Activated naive CD4-positive, alpha-beta T cell treated with anti-CD3 and anti-CD28 coated beads, Interleukin-2, amount 50 U/mL, for 24 hours (primary cell): ENCODE data around the gene UBAP1L.
"Not testable (repeated sequence)": the region's sequence is repeated elsewhere in the genome, so short reads cannot be mapped to it uniquely, and the experiment has no call there.

Source experiments
- H3K27ac Mint-ChIP-seq: one replicate; pipeline ENCODE4 v1.8.0; 2021; ENCODE audit warnings: mild to moderate bottlenecking, mixed read lengths
- H3K27me3 Mint-ChIP-seq: one replicate; pipeline ENCODE4 v1.8.0; 2021; ENCODE audit warnings: mixed read lengths
- H3K36me3 Mint-ChIP-seq: one replicate; pipeline ENCODE4 v1.8.0; 2021; ENCODE audit warnings: mixed read lengths
- H3K4me1 Mint-ChIP-seq: one replicate; pipeline ENCODE4 v1.8.0; 2021; ENCODE audit warnings: mixed read lengths
- H3K4me3 Mint-ChIP-seq: one replicate; pipeline ENCODE4 v1.8.0; 2021; ENCODE audit warnings: mild to moderate bottlenecking, mixed read lengths
- H3K9me3 Mint-ChIP-seq: one replicate; pipeline ENCODE4 v1.8.0; 2021; ENCODE audit warnings: mixed read lengths

The UBAP1L gene

DNA sequence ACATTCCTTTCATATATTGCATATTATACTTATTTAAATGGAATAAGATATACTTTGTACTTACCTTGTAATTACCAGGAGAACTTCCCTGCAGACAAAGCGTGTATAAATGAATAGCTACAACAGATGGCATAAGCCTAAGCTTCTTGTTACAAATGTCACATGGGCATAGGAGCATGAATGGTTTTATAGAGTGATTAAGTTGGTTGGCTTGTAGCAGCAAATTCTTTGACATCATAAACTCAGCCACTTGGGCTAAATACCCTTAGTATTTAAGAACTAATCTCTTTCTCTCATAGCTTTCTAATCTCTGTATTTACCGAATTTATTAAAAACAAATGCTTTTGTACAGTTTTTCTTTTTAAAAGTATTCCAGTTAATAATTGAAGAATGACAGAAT lies at the start of gene UBAP1L:
Gene UBAP1L, minus strand, starts transcription at position 115 of the 400 bp plus-strand sequence. CDS start 8,985 bp downstream, outside the sequence.
- Mint-ChIP-seq H3K36me3 (peaks cover 24% of the 10 kb centered on the region), H3K27ac (no peak within 1 kb of the TSS), H3K9me3 (no peaks in the 10 kb centered on the region)

DNA sequence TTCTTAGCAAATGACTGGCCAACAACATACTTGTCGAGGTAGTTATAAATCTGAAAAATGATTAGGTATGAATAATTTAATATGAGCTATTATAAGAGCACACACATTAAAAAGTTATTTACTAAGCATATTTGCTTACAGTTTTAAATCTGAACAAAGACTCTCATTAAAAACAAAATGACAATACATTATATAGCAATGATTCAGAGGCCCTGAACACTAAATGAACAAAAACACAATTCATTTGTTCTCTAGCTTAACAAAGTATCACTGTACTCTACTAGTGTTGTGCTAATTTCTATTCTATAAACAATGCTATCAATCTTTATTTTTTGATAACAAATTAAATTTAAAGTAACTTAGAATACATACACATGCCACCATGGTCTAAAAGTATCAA lies 49.1 kb upstream of the UBAP1L start:
- Mint-ChIP-seq H3K27me3 (no peaks in the 10 kb centered on the region), H3K9me3 (no peaks in the 10 kb centered on the region), H3K27ac (no peak overlapping the region), H3K4me1 (peaks cover 14% of the 10 kb centered on the region), H3K4me3 (no peak overlapping the region), H3K36me3 (peaks cover 4% of the 10 kb centered on the region)

More for the DNA sequence above, at the start of gene UBAP1L:
- H3K4me3 Mint-ChIP-seq, result no peak within 1 kb of the TSS
- no peaks in the 10 kb centered on the region for H3K27me3 Mint-ChIP-seq
- peaks cover 6% of the 10 kb centered on the region for H3K4me1 Mint-ChIP-seq

DNA sequence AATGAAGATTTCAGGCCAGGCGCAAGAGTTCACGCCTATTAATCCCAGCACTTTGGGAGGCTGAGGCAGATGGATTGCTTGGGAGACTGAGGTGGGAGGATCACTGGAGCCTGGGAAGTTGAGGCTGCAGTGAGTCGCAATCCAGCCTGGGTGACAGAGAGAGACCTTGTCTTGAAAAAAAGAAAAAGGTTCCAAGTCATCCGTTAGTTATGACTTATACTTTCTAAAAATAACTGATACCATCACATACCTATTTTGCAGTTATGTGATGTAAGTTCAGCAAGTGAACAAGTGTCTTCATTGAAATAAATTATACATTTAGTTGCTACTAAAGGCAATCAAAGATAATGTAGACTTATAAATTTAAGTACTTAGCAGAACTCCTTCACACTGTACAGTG lies 48.0 kb upstream of the UBAP1L start:
- no peak overlapping the region for H3K4me3 Mint-ChIP-seq
- no peak overlapping the region for H3K27ac Mint-ChIP-seq
- no peaks in the 10 kb centered on the region for H3K9me3 Mint-ChIP-seq
- peaks cover 14% of the 10 kb centered on the region for H3K4me1 Mint-ChIP-seq
- peaks cover 4% of the 10 kb centered on the region for H3K36me3 Mint-ChIP-seq
- H3K27me3 Mint-ChIP-seq, result no peaks in the 10 kb centered on the region

DNA sequence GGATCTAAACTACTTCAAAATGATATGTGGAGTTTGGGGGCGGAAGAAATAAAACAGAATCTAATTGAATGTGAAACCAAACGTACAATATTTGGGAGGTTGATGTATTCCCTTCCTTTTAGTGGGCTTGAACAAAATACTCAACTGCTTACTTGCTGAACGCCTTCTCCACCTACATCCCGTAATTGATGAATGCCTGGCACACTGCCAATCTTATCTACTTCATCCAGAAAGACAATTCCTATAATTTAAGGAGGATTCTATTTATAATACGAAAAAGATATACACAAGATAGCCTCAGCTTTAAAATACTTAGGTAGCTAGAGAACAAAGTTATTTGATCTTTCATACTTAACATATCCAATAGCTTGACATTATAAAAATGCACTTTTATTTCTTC lies 41.7 kb upstream of the UBAP1L start:
- H3K27me3 Mint-ChIP-seq, result no peaks in the 10 kb centered on the region
- H3K9me3 Mint-ChIP-seq, result no peaks in the 10 kb centered on the region
- H3K27ac Mint-ChIP-seq, result peak overlapping the region; percentile 4
- peaks cover 15% of the 10 kb centered on the region for H3K36me3 Mint-ChIP-seq
- H3K4me1 Mint-ChIP-seq, result peaks cover 3% of the 10 kb centered on the region
- no peak overlapping the region for H3K4me3 Mint-ChIP-seq

DNA sequence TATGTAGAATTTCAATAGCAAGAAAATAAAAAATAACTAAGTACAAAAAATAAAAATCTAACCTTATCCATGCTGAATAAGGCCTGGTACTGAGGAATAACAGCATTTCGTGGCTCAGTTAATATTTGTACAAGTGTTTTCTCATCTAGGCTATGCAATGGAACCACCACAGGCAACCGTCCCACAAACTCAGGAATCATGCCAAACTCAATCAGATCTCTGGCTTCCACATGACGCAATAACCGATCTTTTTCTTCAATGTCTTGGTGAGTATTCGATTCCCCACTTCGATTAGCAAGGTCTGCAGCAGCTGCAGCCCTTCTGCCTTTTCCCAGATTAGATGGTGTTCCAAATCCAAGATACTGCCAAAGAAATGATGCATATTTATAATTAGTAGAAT lies 39.7 kb upstream of the UBAP1L start:
- H3K4me1 Mint-ChIP-seq, result no peaks in the 10 kb centered on the region
- H3K27me3 Mint-ChIP-seq, result no peaks in the 10 kb centered on the region
- peaks cover 15% of the 10 kb centered on the region for H3K36me3 Mint-ChIP-seq
- H3K27ac Mint-ChIP-seq, result no peak overlapping the region
- no peak overlapping the region for H3K4me3 Mint-ChIP-seq
- H3K9me3 Mint-ChIP-seq, result no peaks in the 10 kb centered on the region

DNA sequence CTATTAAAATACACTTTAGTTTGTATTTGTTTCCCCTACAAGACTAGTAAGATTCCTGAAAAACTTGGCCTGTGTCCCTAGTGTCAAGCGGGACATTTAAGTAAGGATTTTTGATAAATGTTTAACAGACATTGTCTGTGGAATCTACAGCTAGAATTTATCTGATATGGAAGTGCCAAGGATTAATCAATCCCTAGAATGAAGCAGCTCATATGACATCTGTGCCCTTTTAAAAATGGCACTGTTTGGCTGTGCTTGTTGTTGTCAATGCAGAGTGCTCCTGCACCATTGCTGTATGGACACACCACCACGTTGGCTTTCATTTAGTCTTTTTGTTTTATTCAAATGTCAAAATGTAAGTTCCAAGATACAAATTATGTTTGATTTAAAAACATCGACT lies 32.9 kb upstream of the UBAP1L start:
- no peaks in the 10 kb centered on the region for H3K27me3 Mint-ChIP-seq
- no peaks in the 10 kb centered on the region for H3K4me1 Mint-ChIP-seq
- no peak overlapping the region for H3K27ac Mint-ChIP-seq
- H3K4me3 Mint-ChIP-seq, result no peak overlapping the region
- H3K36me3 Mint-ChIP-seq, result peaks cover 8% of the 10 kb centered on the region
- H3K9me3 Mint-ChIP-seq, result no peaks in the 10 kb centered on the region

DNA sequence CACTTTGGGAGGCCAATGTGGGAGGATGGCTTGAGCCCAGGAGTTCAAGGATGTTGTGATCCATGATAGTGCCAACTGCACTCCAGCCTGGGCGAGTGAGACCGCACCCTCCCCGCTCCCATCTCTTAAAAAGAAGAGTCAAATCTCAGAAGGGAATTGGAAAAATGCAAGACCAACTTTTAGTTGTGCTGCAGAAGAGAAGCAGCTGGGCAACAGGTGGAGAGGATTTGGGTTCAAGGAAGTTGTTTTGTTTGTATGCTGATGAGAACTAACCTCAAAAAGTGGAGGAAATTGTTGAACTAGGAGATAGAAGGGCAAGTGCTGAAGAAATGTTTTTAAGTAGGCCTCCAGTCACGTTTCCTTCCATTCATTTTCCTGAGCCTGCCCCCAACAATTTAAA lies 31.4 kb upstream of the UBAP1L start:
- H3K36me3 Mint-ChIP-seq, result peaks cover 4% of the 10 kb centered on the region
- no peaks in the 10 kb centered on the region for H3K27me3 Mint-ChIP-seq
- no peaks in the 10 kb centered on the region for H3K4me1 Mint-ChIP-seq
- no peaks in the 10 kb centered on the region for H3K9me3 Mint-ChIP-seq
- peak overlapping the region; percentile 32 for H3K27ac Mint-ChIP-seq
- H3K4me3 Mint-ChIP-seq, result no peak overlapping the region

DNA sequence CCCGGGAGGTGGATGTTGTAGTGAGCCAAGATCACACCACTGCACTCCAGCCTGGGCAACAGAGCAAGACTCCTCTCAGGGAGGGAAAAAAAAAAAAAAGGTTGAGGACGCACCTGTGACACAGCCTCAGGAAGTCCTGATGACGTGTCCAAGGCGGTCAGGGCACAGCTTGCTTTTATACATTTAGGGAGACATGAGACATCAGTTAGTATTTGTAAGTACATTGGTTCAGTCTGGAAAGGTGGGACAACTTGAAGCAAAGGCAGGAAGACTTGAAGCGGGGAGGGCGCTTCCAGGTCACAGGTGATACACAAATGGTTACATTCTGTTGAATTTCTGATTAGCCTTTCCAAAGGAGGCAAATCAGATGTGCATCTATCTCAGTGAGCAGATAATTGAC lies 23.6 kb upstream of the UBAP1L start:
- not testable (repeated sequence) for H3K27ac Mint-ChIP-seq, H3K9me3 Mint-ChIP-seq, H3K36me3 Mint-ChIP-seq, H3K4me3 Mint-ChIP-seq, H3K4me1 Mint-ChIP-seq, H3K27me3 Mint-ChIP-seq

DNA sequence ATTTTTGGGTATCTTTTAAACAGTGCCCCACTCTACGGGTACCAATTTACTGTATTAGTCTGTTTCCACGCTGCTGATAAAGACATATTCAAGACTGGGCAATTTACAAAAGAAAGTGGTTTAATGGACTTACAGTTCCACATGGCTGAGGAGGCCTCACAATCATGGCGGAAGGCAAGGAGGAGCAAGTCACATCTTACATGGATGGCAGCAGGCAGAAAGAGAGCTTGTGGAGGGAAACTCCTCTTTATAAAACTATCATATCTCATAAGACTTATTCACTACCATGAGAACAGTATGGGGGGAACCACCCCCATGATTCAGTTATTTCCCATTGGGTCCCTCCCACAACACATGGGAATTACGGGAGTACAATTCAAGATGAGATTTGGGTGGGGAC lies 22.9 kb upstream of the UBAP1L start:
- not testable (repeated sequence) for H3K27ac Mint-ChIP-seq, H3K4me1 Mint-ChIP-seq, H3K4me3 Mint-ChIP-seq, H3K9me3 Mint-ChIP-seq, H3K27me3 Mint-ChIP-seq, H3K36me3 Mint-ChIP-seq

DNA sequence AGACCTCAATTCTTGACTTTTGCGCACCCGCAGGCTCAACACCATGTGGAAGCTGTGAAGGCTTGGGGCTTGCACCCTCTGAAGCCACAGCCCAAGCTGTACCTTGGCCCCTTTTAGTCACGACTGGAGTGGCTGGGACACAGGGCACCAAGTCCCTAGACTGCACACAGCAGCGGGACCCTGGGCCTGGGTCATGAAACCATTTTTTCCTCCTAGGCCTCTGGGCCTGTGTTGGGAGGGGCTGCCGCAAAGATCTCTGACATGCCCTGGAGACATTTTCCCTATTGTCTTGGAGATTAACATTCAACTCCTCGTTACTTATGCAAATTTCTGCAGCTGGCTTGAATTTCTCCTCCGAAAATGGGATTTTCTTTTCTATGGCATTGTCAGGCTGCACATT lies 22.1 kb upstream of the UBAP1L start:
- H3K9me3 Mint-ChIP-seq, H3K4me1 Mint-ChIP-seq, H3K27me3 Mint-ChIP-seq, H3K27ac Mint-ChIP-seq, H3K4me3 Mint-ChIP-seq, H3K36me3 Mint-ChIP-seq: not testable (repeated sequence)

DNA sequence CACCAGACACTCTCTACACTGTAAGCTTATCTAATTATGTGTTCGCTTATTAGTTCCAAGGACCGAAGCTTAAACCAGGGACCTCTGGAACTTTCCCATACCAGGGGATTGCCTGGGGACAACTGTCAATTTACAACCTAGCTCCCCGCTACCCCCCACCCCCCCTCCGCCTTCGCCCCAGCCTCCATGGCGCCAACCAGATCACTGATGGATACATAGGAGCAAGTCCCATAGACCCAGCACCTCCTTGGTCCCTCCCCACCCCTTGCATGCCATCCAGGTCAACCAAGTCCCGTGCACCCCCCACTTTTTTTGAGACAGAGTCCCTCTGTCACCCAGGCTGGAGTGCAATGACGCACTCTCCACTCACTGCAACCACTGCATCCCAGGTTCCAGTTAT lies 19.5 kb upstream of the UBAP1L start:
- peaks cover 2% of the 10 kb centered on the region for H3K36me3 Mint-ChIP-seq
- H3K4me1 Mint-ChIP-seq, result peaks cover 24% of the 10 kb centered on the region
- no peaks in the 10 kb centered on the region for H3K9me3 Mint-ChIP-seq
- peak overlapping the region; percentile 89 for H3K4me3 Mint-ChIP-seq
- H3K27me3 Mint-ChIP-seq, result no peaks in the 10 kb centered on the region
- H3K27ac Mint-ChIP-seq, result no peak overlapping the region

DNA sequence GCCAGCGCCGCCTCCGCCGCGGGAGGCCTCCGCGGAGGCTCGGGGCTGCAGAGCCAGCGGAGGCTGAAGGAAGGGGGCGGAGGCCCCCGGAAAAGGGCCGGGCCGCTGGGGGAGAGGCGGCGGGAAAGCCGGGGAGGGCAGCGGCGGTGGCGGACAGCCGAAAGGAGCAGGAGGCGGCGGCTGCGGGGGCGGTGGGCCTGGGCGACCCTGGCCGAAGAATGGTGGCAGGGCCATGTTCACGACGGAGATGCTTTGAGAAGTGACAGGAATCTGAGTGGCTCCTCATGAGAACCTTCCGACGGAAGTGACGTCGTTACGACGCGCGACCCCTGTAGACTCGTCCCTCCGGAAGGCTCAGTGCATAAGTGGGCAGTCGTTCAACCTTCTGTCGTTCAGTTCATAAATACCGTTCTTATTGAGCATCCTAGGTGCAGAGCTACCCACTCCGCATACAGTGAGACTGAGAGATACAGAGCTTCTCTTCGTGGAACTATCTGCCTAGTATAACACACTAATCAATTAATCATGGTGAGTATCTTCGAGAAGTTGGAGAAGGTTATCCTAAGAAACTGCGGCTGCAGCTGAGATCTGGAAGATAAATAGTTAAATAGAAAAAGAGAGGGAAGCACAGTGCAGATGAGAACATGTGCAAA lies 18.7 kb upstream of the UBAP1L start, which contains the start of gene PDCD7:
Gene PDCD7, minus strand, starts transcription at position 261 of the 653 bp plus-strand sequence. Its CDS starts 27 bp downstream, at position 234.
- Mint-ChIP-seq H3K9me3 (no peaks in the 10 kb centered on the region), H3K27me3 (no peaks in the 10 kb centered on the region), H3K4me3 (peak within 1 kb of the TSS; percentile 89)

DNA sequence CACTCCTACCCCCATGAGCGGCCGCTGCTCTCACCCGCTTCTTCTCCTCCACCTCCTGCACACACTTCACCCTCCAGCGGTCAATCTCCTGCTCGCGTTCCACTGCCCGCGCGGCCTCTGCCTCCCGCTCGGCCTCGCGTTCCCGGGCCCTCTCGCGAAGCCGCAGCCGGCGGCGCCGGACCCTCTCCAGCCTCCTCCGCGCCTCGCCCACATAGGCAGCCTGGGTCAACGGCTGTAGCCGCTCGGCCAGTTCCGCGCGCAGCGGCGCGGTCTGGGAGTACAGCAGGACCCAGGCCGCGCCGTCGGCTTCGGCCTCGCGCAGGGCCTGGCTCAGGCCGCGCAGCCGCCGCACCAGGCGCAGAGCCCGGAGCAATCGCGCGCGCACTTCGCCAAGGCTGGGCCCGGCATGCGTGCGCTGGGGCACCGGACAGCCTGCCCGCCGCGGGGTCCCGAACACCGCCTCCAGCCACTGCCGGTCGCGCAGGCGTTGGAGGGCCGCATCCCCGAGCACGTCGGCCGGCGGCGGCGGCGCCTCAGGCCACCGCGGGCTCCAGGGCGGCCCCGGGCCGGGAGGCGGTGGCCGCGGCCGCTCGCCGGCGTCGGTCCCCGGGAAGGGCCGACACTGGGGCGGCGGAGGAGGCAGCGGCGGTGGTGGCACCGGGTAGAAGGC lies 18.0 kb upstream of the UBAP1L start:
- peak overlapping the region; percentile 87 for H3K4me3 Mint-ChIP-seq
- no peaks in the 10 kb centered on the region for H3K27me3 Mint-ChIP-seq
- H3K9me3 Mint-ChIP-seq, result no peaks in the 10 kb centered on the region
- peak overlapping the region; percentile 62 for H3K27ac Mint-ChIP-seq
- peaks cover 2% of the 10 kb centered on the region for H3K36me3 Mint-ChIP-seq
- H3K4me1 Mint-ChIP-seq, result peaks cover 30% of the 10 kb centered on the region

More for the DNA sequence above, 18.7 kb upstream of the UBAP1L start, which contains the start of gene PDCD7:
- Mint-ChIP-seq H3K27ac (peak within 1 kb of the TSS; percentile 79), H3K36me3 (peaks cover 2% of the 10 kb centered on the region), H3K4me1 (peaks cover 28% of the 10 kb centered on the region)

DNA sequence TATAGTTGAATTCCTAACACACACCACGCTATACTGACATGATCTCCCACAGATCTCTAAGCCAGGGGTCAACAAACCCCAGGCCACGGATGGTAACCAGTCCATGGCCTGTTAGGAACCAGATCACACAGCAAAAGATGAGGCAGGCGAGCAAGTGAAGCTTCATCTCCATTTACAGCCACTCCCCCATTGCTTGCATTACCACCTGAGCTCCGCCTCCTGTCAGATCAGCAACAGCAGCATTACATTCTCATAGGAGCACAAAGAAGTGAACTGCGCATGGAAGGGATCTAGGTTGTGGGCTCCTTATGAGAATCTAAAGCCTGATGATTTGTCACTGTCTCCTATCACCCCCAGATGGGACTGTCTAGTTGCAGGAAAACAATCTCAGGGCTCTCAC lies 15.9 kb upstream of the UBAP1L start:
- no peaks in the 10 kb centered on the region for H3K27me3 Mint-ChIP-seq
- H3K4me3 Mint-ChIP-seq, result peak overlapping the region; percentile 77
- H3K9me3 Mint-ChIP-seq, result no peaks in the 10 kb centered on the region
- peaks cover 40% of the 10 kb centered on the region for H3K4me1 Mint-ChIP-seq
- H3K36me3 Mint-ChIP-seq, result peaks cover 5% of the 10 kb centered on the region
- no peak overlapping the region for H3K27ac Mint-ChIP-seq

DNA sequence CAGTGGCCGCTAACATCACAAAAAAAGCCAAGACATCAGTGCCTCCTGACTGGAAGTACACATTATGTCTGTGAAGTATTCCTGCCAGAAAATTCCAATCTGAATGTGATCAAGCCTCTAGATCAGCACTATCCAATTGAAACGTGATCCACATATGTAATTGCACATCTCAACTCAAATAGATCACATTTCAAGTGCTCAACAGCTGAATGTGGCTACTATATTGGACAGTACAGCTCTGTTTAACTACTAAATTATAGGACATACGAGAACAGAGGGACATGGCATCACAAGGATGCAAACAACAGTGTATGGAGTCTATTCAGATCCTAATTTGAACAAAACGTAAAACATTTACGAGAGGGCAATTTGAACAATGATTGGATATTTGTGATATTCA lies 542 bp upstream of the UBAP1L start:
- H3K27me3 Mint-ChIP-seq, result no peaks in the 10 kb centered on the region
- H3K36me3 Mint-ChIP-seq, result peaks cover 24% of the 10 kb centered on the region
- no peak overlapping the region for H3K4me3 Mint-ChIP-seq
- no peaks in the 10 kb centered on the region for H3K9me3 Mint-ChIP-seq
- H3K27ac Mint-ChIP-seq, result no peak overlapping the region
- H3K4me1 Mint-ChIP-seq, result peaks cover 6% of the 10 kb centered on the region

DNA sequence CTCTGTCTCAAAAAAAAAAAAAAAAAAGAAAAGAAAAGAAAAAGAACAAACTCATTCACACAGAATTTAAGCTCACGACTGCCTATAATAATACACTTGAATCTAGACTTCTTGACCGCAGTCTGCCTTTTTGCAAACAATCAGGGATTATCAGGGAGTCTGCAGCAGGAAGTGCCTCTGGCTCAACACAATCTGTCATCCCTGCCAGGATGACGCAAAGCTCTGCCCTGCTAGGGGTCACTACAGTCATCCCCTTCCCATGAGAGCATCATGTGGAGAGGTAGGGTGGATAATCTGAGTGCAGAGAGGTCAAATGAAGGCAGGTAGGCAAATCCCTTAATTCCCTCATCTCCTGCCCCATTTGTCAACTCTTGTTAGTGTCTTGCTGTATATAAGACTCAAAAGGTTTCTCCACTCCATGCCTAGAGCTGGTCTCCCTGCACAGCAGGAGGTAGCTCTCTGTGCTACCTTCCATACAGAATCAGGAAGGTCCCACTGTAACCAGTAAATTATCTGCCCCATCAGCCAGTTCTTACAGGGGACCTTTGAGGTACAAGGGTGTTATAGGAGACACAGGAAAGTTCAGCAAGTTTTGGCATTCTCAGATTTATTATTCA lies 4.2 kb downstream of the UBAP1L start:
- Mint-ChIP-seq H3K36me3 (peaks cover 16% of the 10 kb centered on the region), H3K9me3 (no peaks in the 10 kb centered on the region), H3K27me3 (no peaks in the 10 kb centered on the region), H3K4me3 (no peak overlapping the region), H3K27ac (no peak overlapping the region), H3K4me1 (no peaks in the 10 kb centered on the region)
